IMR-90 (cell line): ENCODE measurements around the gene BMP2K. TPM values are rescaled to one million over a fixed set of nuclear protein-coding genes. Genes with fewer than 3 reads are reported as not detected.

Source experiments
- ATAC-seq: fragments of 200-7000 bp; cut with Tn5 transposase; 2 replicates; pipeline ENCODE4 v1.9.1; 2020; ENCODE audit warnings: low read depth, mild to moderate bottlenecking, moderate library complexity
- BruUV-seq: library from RNA; stranded (reverse); fragments of 400-500 nt; replicated peaks from 2 replicates; lab custom pipeline; 2021; lab: Mats Ljungman, UMichigan
- CTCF ChIA-PET: fragments of 300-600 bp; formaldehyde crosslinking; extraction: SDS; loops from one replicate; lab custom pipeline; 2021; ENCODE audit warnings: antibody characterized with exemption; lab: Yijun Ruan, JAX
- POLR2A ChIA-PET: fragments of 300-600 bp; sonication (Branson Sonifier 250); formaldehyde crosslinking; loops from one replicate; lab custom pipeline; 2022; ENCODE audit warnings: antibody characterized with exemption; ENCODE audit not compliant: unreplicated experiment; lab: Charles Lee
- DNase-seq: peaks from one replicate; pipeline ENCODE4 v3.0.0; 2013
- H2AFZ ChIP-seq: replicated peaks from 2 replicates; pipeline ENCODE3; 2013; ENCODE audit warnings: low read length, mild to moderate bottlenecking; ENCODE audit not compliant: poor library complexity
- H2AK5ac ChIP-seq: 2 replicates; pipeline ENCODE4 v1.6.1; 2013; ENCODE audit warnings: low read depth, low read length, inconsistent platforms
- H2AK9ac ChIP-seq: replicated peaks from 2 replicates; pipeline ENCODE3; 2013; ENCODE audit warnings: mild to moderate bottlenecking, low read depth, low read length, moderate library complexity; ENCODE audit not compliant: poor library complexity
- H2BK120ac ChIP-seq: 2 replicates; pipeline ENCODE4 v1.6.1; 2013; ENCODE audit warnings: low read depth, low read length, inconsistent platforms
- H2BK15ac ChIP-seq: 3 replicates; pipeline ENCODE4 v1.6.1; 2013; ENCODE audit warnings: low read depth, low read length, inconsistent platforms
- H2BK20ac ChIP-seq: 2 replicates; pipeline ENCODE4 v1.6.1; 2013; ENCODE audit warnings: low read depth, mild to moderate bottlenecking, inconsistent platforms, low read length, moderate library complexity
- H2BK5ac ChIP-seq: 2 replicates; pipeline ENCODE4 v1.6.1; 2013; ENCODE audit warnings: mild to moderate bottlenecking, low read depth, low read length, inconsistent platforms; ENCODE audit not compliant: poor library complexity, severe bottlenecking
- H3K14ac ChIP-seq: replicated peaks from 2 replicates; pipeline ENCODE4 v1.6.1; 2013; ENCODE audit warnings: low read depth, low read length, inconsistent platforms
- H3K18ac ChIP-seq: 2 replicates; pipeline ENCODE4 v1.6.1; 2013; ENCODE audit warnings: low read depth, low read length, control low read depth
- H3K23ac ChIP-seq: 2 replicates; pipeline ENCODE4 v1.6.1; 2013; ENCODE audit warnings: low read depth, low read length, inconsistent platforms
- H3K27ac ChIP-seq: 2 replicates; pipeline ENCODE4 v1.5.1; 2013; ENCODE audit warnings: mild to moderate bottlenecking, control low read depth, low read length; ENCODE audit not compliant: insufficient read depth
- H3K27me3 ChIP-seq: 2 replicates; pipeline ENCODE4 v1.6.1; 2013; ENCODE audit warnings: low read length; ENCODE audit not compliant: control insufficient read depth, insufficient read depth
- H3K36me3 ChIP-seq: 2 replicates; pipeline ENCODE4 v1.6.1; 2013; ENCODE audit warnings: low read length, mixed read lengths; ENCODE audit not compliant: control insufficient read depth, insufficient read depth
- H3K4ac ChIP-seq: 2 replicates; pipeline ENCODE4 v1.6.1; 2013; ENCODE audit warnings: low read depth, low read length, inconsistent platforms
- H3K4me1 ChIP-seq: 2 replicates; pipeline ENCODE4 v1.6.1; 2013; ENCODE audit warnings: low read length, mixed read lengths; ENCODE audit not compliant: control insufficient read depth, insufficient read depth
- H3K4me2 ChIP-seq: 2 replicates; pipeline ENCODE4 v1.6.1; 2013; ENCODE audit warnings: low read depth, mild to moderate bottlenecking, control low read depth, low read length, moderate library complexity
- H3K4me3 ChIP-seq: 2 replicates; pipeline ENCODE4 v1.5.1; 2013; ENCODE audit warnings: low read depth, mild to moderate bottlenecking, control low read depth, low read length, moderate library complexity; ENCODE audit not compliant: insufficient read depth
- H3K56ac ChIP-seq: 2 replicates; pipeline ENCODE4 v1.6.1; 2013; ENCODE audit warnings: low read length, inconsistent platforms; ENCODE audit not compliant: insufficient read depth; ENCODE audit errors: extremely low read depth
- H3K79me1 ChIP-seq, 2 experiments: 2 replicates each; pipeline ENCODE4 v1.6.1; 2013; ENCODE audit warnings: low read length in 2 of 2, inconsistent platforms in 1 of 2, low read depth in 1 of 2
- H3K9ac ChIP-seq: 2 replicates; pipeline ENCODE4 v1.6.1; 2013; ENCODE audit warnings: low read depth, low read length, control low read depth
- H3K9me1 ChIP-seq: 2 replicates; pipeline ENCODE4 v1.6.1; 2013; ENCODE audit warnings: low read length, inconsistent platforms; ENCODE audit not compliant: insufficient read depth
- H3K9me3 ChIP-seq: 2 replicates; pipeline ENCODE4 v1.6.1; 2013; ENCODE audit warnings: low read length; ENCODE audit not compliant: control insufficient read depth, insufficient read depth
- H4K20me1 ChIP-seq: 2 replicates; pipeline ENCODE4 v1.6.1; 2013; ENCODE audit warnings: low read length, inconsistent platforms; ENCODE audit not compliant: insufficient read depth
- H4K5ac ChIP-seq: 2 replicates; pipeline ENCODE4 v1.6.1; 2013; ENCODE audit warnings: mild to moderate bottlenecking, low read depth, low read length, control low read depth
- H4K8ac ChIP-seq, 2 experiments: 2 replicates each; pipeline ENCODE4 v1.6.1; 2013; ENCODE audit warnings: low read depth in 2 of 2, low read length in 2 of 2, control low read depth in 1 of 2, inconsistent platforms in 1 of 2
- H4K91ac ChIP-seq: 2 replicates; pipeline ENCODE4 v1.6.1; 2013; ENCODE audit warnings: low read depth, low read length, inconsistent platforms; ENCODE audit not compliant: insufficient read depth
- ELK1 ChIP-seq: fragments of 150-350 bp; IDR thresholded peaks from 2 replicates; pipeline ENCODE4 v1.6.1; 2016; ENCODE audit warnings: low read depth, mild to moderate bottlenecking, low read length, moderate library complexity, borderline replicate concordance
- MAFK ChIP-seq: IDR thresholded peaks from 2 replicates; pipeline ENCODE4 v1.6.1; 2012; ENCODE audit warnings: low read depth, low read length, improper control_type of control experiment
- POLR2A ChIP-seq: IDR thresholded peaks from 2 replicates; pipeline ENCODE4 v1.6.1; 2012; ENCODE audit warnings: mild to moderate bottlenecking, low read depth, low read length
- RCOR1 ChIP-seq: IDR thresholded peaks from 2 replicates; pipeline ENCODE4 v1.6.1; 2012; ENCODE audit warnings: mild to moderate bottlenecking, low read length, improper control_type of control experiment; ENCODE audit not compliant: insufficient replicate concordance
- RFX5 ChIP-seq: IDR thresholded peaks from 2 replicates; pipeline ENCODE4 v1.8.0; 2012; ENCODE audit warnings: low read depth, mild to moderate bottlenecking, low read length, moderate library complexity
- WGBS, 2 experiments: methylation state at CpG; one replicate each; pipeline versions ENCODE4 v1.1.5 to v1.1.7; 2013; ENCODE audit warnings: missing lambda C conversion rate in 2 of 2; ENCODE audit not compliant: insufficient read length in 1 of 2; ENCODE audit errors: extremely low coverage in 2 of 2; 5-methylcytosine and 5-hydroxymethylcytosine counted together
- dilution Hi-C: fragments of 300-500 bp; cut with HindIII; formaldehyde crosslinking; loops from one replicate; pipeline ENCODE4 v1.14.3; 2018; ENCODE audit warnings: low sequenced_read_pairs; ENCODE audit not compliant: unreplicated experiment
- in situ Hi-C: fragments of 300-500 bp; cut with MboI; formaldehyde crosslinking; loops from 3 replicates; pipeline ENCODE4 v1.14.3; 2019; ENCODE audit warnings: low sequenced_read_pairs, inconsistent platforms, mixed read lengths
- intact Hi-C: fragments of 100-400 bp; cut with micrococcal nuclease; formaldehyde crosslinking; loops from 2 replicates; pipeline ENCODE4 v1.10.0; 2022
- polyA plus RNA-seq, 3 experiments: library from polyadenylated mRNA; depleted of rRNA; stranded (reverse); fragments of >200 nt; gene quantifications; 2 replicates each; pipeline ENCODE4 v1.2.3, GENCODE V29; 2012; ENCODE audit warnings: low replicate concordance in 1 of 3
- total RNA-seq: library from RNA; depleted of rRNA; stranded (reverse); fragments of >200 nt; gene quantifications from 2 replicates; pipeline ENCODE4 v1.2.3, GENCODE V29; 2012

Gene BMP2K
- total and polyA plus RNA-seq, 2 of the 4 experiments (the other 2 are of a cell fraction) = 15.8 to 46.1 TPM

- in situ Hi-C loops (loop anchor here (10.0 kb wide), 1 partner anchor 123 kb away; no protein-coding TSS in a partner anchor), dilution Hi-C loops (no loop called here), intact Hi-C loops (loop anchor here (1.0 to 10.0 kb wide), 4 partner anchors 35 to 823 kb away; no protein-coding TSS in a partner anchor)
- no peak overlapping the region for H4K5ac ChIP-seq
- no peak overlapping the region for H4K91ac ChIP-seq
- ChIA-PET POLR2A (no interaction called here), CTCF (no interaction called here)
- no peak overlapping the region for H2BK15ac ChIP-seq
- H3K27ac ChIP-seq = no peak overlapping the region
- H3K79me1 ChIP-seq = peaks cover 21 to 55% of the 10 kb centered on the region in 2 experiments
- no peak overlapping the region for H2BK120ac ChIP-seq
- peaks cover 5% of the 10 kb centered on the region for H3K9me1 ChIP-seq
- H3K18ac ChIP-seq = no peak overlapping the region
- peak overlapping the region; percentile 99 for H3K4me2 ChIP-seq
- H2AFZ ChIP-seq = no peak overlapping the region
- H3K4ac ChIP-seq = no peak overlapping the region
- ATAC-seq = no peak
- no CpG with 5 or more reads among the region's 8 CpGs for WGBS, 2 experiments
- H3K56ac ChIP-seq = no peak overlapping the region
- H3K4me1 ChIP-seq = peaks cover 8% of the 10 kb centered on the region; the same call in 1 of the 2 replicates
- H3K23ac ChIP-seq = peak overlapping the region; percentile 91; the same call in 1 of the 2 replicates
- no peak overlapping the region for H2BK20ac ChIP-seq
- DNase-seq = no peak
- TF ChIP-seq RCOR1 (no peak), ELK1 (no peak), RFX5 (no peak), POLR2A (no peak), MAFK (no peak)
- H3K9me3 ChIP-seq = no peaks in the 10 kb centered on the region
- no peak overlapping the region for H2AK5ac ChIP-seq
- no peak overlapping the region for H2BK5ac ChIP-seq
- H4K20me1 ChIP-seq = peaks cover 42% of the 10 kb centered on the region; the same call in 1 of the 2 replicates
- H4K8ac ChIP-seq = no peak overlapping the region
- H3K9ac ChIP-seq = peak overlapping the region; percentile 77; the same call in 1 of the 2 replicates
- H3K14ac ChIP-seq = no peak overlapping the region
- peak overlapping the region; percentile 81 for H3K4me3 ChIP-seq
- H3K36me3 ChIP-seq = 0 out of 2 replicates have a peak, but pooled peaks cover 2% of the 10 kb centered on the region
- no peaks in the 10 kb centered on the region for H3K27me3 ChIP-seq
- H2AK9ac ChIP-seq = no peak overlapping the region
- no TSS peak for BruUV-seq
These were observed 1.4 kb downstream of the BMP2K start for GRCh38 chr4:78777576-78777940.
